Measurements from ENCODE around the gene HAND1.
A peak's percentile ranks its signal among the peaks of the same experiment; 100 is the strongest.

The HAND1 gene

GRCh38 chr5:154478752-154479159, 729 bp upstream of the HAND1 start:
- no peak for DNase-seq (ENCODE audit: low spot score)

- DNase-seq (ENCODE audit: low spot score) = no peak
Observed at GRCh38 chr5:154477382-154478223, 424 bp downstream of the HAND1 start.

- no peak for DNase-seq (ENCODE audit: low spot score)
Observed at GRCh38 chr5:154476354-154477205, 1.4 kb downstream of the HAND1 start.

- no peak for DNase-seq (ENCODE audit: low spot score)
Observed at GRCh38 chr5:154475591-154476353, 2.3 kb downstream of the HAND1 start.

- no peak for DNase-seq (ENCODE audit: low spot score)
Observed at GRCh38 chr5:154474396-154475334, 3.4 kb downstream of the HAND1 start.

- DNase-seq (ENCODE audit: low spot score) = no peak
Observed at GRCh38 chr5:154473581-154474283, 4.3 kb downstream of the HAND1 start.

- no peak for DNase-seq (ENCODE audit: low spot score)
Observed at GRCh38 chr5:154472871-154473580, 5.0 kb downstream of the HAND1 start.

GRCh38 chr5:154470947-154471870, 6.8 kb downstream of the HAND1 start:
- no peak for DNase-seq (ENCODE audit: low spot score)

GRCh38 chr5:154470137-154470536, 7.9 kb downstream of the HAND1 start:
- DNase-seq (ENCODE audit: low spot score) = no peak

GRCh38 chr5:154467655-154468354, 10.2 kb downstream of the HAND1 start:
- DNase-seq (ENCODE audit: low spot score) = peak; percentile 84

GRCh38 chr5:154466671-154467070, 11.4 kb downstream of the HAND1 start:
- DNase-seq (ENCODE audit: low spot score) = no peak

GRCh38 chr5:154466147-154466546, 11.9 kb downstream of the HAND1 start:
- DNase-seq (ENCODE audit: low spot score) = no peak

- DNase-seq (ENCODE audit: low spot score) = no peak
Observed at GRCh38 chr5:154465169-154465568, 12.9 kb downstream of the HAND1 start.

GRCh38 chr5:154464438-154464837, 13.6 kb downstream of the HAND1 start:
- DNase-seq (ENCODE audit: low spot score) = no peak

- DNase-seq (ENCODE audit: low spot score) = peak; percentile 67
Observed at GRCh38 chr5:154461531-154461930, 16.5 kb downstream of the HAND1 start.

- no peak for DNase-seq (ENCODE audit: low spot score)
Observed at GRCh38 chr5:154460172-154460571, 17.9 kb downstream of the HAND1 start.

GRCh38 chr5:154459015-154459414, 19.0 kb downstream of the HAND1 start:
- no peak for DNase-seq (ENCODE audit: low spot score)

GRCh38 chr5:154456540-154456939, 21.5 kb downstream of the HAND1 start:
- no peak for DNase-seq (ENCODE audit: low spot score)

Measured in hepatic stellate cell (primary cell).